Stomach (tissue), 19 donors: ENCODE measurements around the gene SLC35E3. TPM values are rescaled to one million over a fixed set of nuclear protein-coding genes. Genes with fewer than 3 reads are reported as not detected.

Experiments used
- DNase-seq, 2 donors: peaks; one replicate each; pipeline versions ENCODE4 v3.0.0 to v3.0.0-alpha.2; 2013 to 2019
- H3K27ac ChIP-seq, 5 donors: fragments of 200-600 bp in 4 of 5; sonication (generic) in 4 of 5; one replicate each; pipeline ENCODE4 v1.5.1; 2013 to 2019; ENCODE audit warnings: mild to moderate bottlenecking in 1 of 5, moderate library complexity in 1 of 5
- H3K27me3 ChIP-seq, 3 donors: fragments of 200-600 bp; sonication (generic); one replicate each; pipeline ENCODE4 v1.5.1; 2017 to 2019; ENCODE audit warnings: mixed run types in 1 of 3
- H3K36me3 ChIP-seq, 4 donors: fragments of 200-600 bp; sonication (generic); 1 replicate in 3 of 4; 2 replicates in 1 of 4; pipeline ENCODE4 v1.5.1; 2016 to 2019
- H3K4me1 ChIP-seq, 4 donors: fragments of 200-600 bp; sonication (generic); one replicate each; pipeline ENCODE4 v1.5.1; 2016 to 2019
- H3K4me3 ChIP-seq, 4 donors: fragments of 200-600 bp; sonication (generic) in 3 of 4; one replicate each; pipeline ENCODE4 v1.5.1; 2016 to 2019; ENCODE audit warnings: mild to moderate bottlenecking in 1 of 4
- H3K9me3 ChIP-seq, 4 donors: fragments of 200-600 bp; sonication (generic); one replicate each; pipeline ENCODE4 v1.5.1; 2016 to 2019
- EP300 ChIP-seq: sonication (generic); formaldehyde crosslinking; IDR thresholded peaks from one replicate; pipeline ENCODE4 v1.6.1; 2017; ENCODE audit warnings: antibody characterized with exemption
- POLR2A ChIP-seq, 4 donors: fragments of 450-650 bp; IDR thresholded peaks; one replicate each; pipeline ENCODE4 v1.6.1; 2016; ENCODE audit warnings: antibody characterized with exemption in 4 of 4, control low read depth in 2 of 4, mild to moderate bottlenecking in 1 of 4, moderate library complexity in 1 of 4
- POLR2AphosphoS5 ChIP-seq, 3 donors: sonication (generic); formaldehyde crosslinking; IDR thresholded peaks; one replicate each; pipeline ENCODE4 v1.6.1; 2016; ENCODE audit warnings: antibody characterized with exemption in 3 of 3
- WGBS, 5 donors: extraction: QIAGEN DNeasy Blood & Tissue Kit in 3 of 5; methylation state at CpG; one replicate each; pipeline versions ENCODE4 v1.1.5 to v1.1.7; 2013 to 2018; 5-methylcytosine and 5-hydroxymethylcytosine counted together
- intact Hi-C: fragments of 100-400 bp; cut with DNase I; formaldehyde crosslinking; loops from one replicate; pipeline ENCODE4 v1.15.1; 2023; ENCODE audit warnings: low total_unique reads
- long read RNA-seq, 10 donors: transcript quantifications; one replicate each; lab custom pipeline, GENCODE V29; 2026
- polyA plus RNA-seq, 3 donors: library from polyadenylated mRNA; stranded (reverse); fragments of 200-250 nt; gene quantifications; one replicate each; pipeline ENCODE4 v1.2.3, GENCODE V29; 2013
- total RNA-seq, 5 donors: library from RNA; depleted of rRNA; stranded (reverse); fragments of >200 nt; gene quantifications; one replicate each; pipeline versions ENCODE4 v1.1.0 to v1.2.3, GENCODE V29; 2014 to 2016
- TF ChIP-seq, protein P1 (sequence below), 7 experiments: fragments of 450-650 bp in 4 of 7; fragments of 200-600 bp in 3 of 7; sonication (generic) in 3 of 7; IDR thresholded peaks; one replicate each; pipeline ENCODE4 v1.5.1; 2016 to 2019; ENCODE audit warnings: antibody characterized with exemption in 7 of 7, control low read depth in 2 of 7, mild to moderate bottlenecking in 1 of 7
- donor health status: healthy with polysubstance abuse.
- donor health status: Bipolar disorder and iron deficiency.
- donor health status: healthy.

The SLC35E3 gene
- total RNA-seq (1 to 10 TPM in 3 of 5 donors, under 1 TPM in 2; under 0.01 to 5.9 (median 1.2) TPM), polyA plus RNA-seq (1 to 10 TPM; 2.1 to 5.0 (median 2.6) TPM)
- long read RNA-seq, donor 1, full-length matches to known transcripts = 1 of 8 reads
- long read RNA-seq, donor 1, partial matches to known transcripts = 7 of 8 reads
- long read RNA-seq, donor 1, other reads (novel, unspliced or antisense) = 0 of 8 reads
- long read RNA-seq, donor 2, full-length matches to known transcripts = 3 of 8 reads
- long read RNA-seq, donor 2, partial matches to known transcripts = 5 of 8 reads
- long read RNA-seq, donor 2, other reads (novel, unspliced or antisense) = 0 of 8 reads
- long read RNA-seq, donor 3, full-length matches to known transcripts = 2 of 2 reads
- long read RNA-seq, donor 3, partial matches to known transcripts = 0 of 2 reads
- long read RNA-seq, donor 3, other reads (novel, unspliced or antisense) = 0 of 2 reads
- long read RNA-seq, donor 4 = 0 reads
- long read RNA-seq, donor 5, full-length matches to known transcripts = 3 of 3 reads
- long read RNA-seq, donor 5, partial matches to known transcripts = 0 of 3 reads
- long read RNA-seq, donor 5, other reads (novel, unspliced or antisense) = 0 of 3 reads
- long read RNA-seq, donor 6, full-length matches to known transcripts = 10 of 34 reads
- long read RNA-seq, donor 6, partial matches to known transcripts = 24 of 34 reads
- long read RNA-seq, donor 6, other reads (novel, unspliced or antisense) = 0 of 34 reads
- long read RNA-seq, donor 7, full-length matches to known transcripts = 4 of 4 reads
- long read RNA-seq, donor 7, partial matches to known transcripts = 0 of 4 reads
- long read RNA-seq, donor 7, other reads (novel, unspliced or antisense) = 0 of 4 reads
- long read RNA-seq, donor 8, full-length matches to known transcripts = 2 of 2 reads
- long read RNA-seq, donor 8, partial matches to known transcripts = 0 of 2 reads
- long read RNA-seq, donor 8, other reads (novel, unspliced or antisense) = 0 of 2 reads
- long read RNA-seq, donor 9, full-length matches to known transcripts = 2 of 2 reads
- long read RNA-seq, donor 9, partial matches to known transcripts = 0 of 2 reads
- long read RNA-seq, donor 9, other reads (novel, unspliced or antisense) = 0 of 2 reads
- long read RNA-seq, donor 10, full-length matches to known transcripts = 2 of 2 reads
- long read RNA-seq, donor 10, partial matches to known transcripts = 0 of 2 reads
- long read RNA-seq, donor 10, other reads (novel, unspliced or antisense) = 0 of 2 reads

DNA sequence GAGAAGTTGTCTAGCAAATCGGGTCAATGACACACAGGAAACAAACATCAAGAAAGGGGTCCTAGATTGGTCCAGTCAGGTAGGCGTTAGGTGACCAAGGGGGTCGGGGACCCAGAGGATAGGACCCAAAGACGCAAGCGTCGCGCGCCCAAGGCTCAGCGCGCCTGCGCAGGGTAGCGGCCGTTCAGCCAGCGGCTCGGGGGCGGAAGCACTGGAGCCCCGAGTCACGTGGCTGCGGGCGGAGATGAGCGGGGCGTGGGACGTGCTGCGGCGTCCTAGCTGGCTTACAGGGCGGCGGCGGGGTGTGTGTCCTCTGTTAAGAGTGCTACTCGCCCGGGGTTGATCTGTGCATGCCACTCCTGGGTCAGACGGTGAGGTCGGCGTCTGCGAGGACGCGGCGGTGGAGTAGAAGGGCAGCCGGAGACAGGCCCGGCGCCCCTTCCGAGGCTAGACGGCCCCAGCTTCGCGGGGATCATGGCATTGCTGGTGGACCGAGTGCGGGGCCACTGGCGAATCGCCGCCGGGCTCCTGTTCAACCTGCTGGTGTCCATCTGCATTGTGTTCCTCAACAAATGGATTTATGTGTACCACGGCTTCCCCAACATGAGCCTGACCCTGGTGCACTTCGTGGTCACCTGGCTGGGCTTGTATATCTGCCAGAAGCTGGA, at the start of gene SLC35E3:
SLC35E3 (plus strand) TSS at position 273 of the 668 bp plus-strand sequence; CDS start at position 475, 202 bp downstream.
- H3K27me3 ChIP-seq = no peaks in the 10 kb centered on the region
- DNase-seq = peak; percentile 92 to 98
- peaks cover 0 to 35% (median 26%) of the 10 kb centered on the region in 4 donors for H3K4me1 ChIP-seq
- intact Hi-C loops = loop anchor here (10.0 kb wide), 1 partner anchor 59 kb away; the partner anchor contains the start of gene MDM2
- peak within 1 kb of the TSS; percentile 75 to 86 (median 78) for H3K27ac ChIP-seq
- H3K9me3 ChIP-seq = no peaks in the 10 kb centered on the region
- H3K4me3 ChIP-seq = peak within 1 kb of the TSS; percentile 80 to 96 (median 81)
- peaks cover 0 to 25% (median 23%) of the 10 kb centered on the region in 4 donors for H3K36me3 ChIP-seq
- TF ChIP-seq, protein P1, sequence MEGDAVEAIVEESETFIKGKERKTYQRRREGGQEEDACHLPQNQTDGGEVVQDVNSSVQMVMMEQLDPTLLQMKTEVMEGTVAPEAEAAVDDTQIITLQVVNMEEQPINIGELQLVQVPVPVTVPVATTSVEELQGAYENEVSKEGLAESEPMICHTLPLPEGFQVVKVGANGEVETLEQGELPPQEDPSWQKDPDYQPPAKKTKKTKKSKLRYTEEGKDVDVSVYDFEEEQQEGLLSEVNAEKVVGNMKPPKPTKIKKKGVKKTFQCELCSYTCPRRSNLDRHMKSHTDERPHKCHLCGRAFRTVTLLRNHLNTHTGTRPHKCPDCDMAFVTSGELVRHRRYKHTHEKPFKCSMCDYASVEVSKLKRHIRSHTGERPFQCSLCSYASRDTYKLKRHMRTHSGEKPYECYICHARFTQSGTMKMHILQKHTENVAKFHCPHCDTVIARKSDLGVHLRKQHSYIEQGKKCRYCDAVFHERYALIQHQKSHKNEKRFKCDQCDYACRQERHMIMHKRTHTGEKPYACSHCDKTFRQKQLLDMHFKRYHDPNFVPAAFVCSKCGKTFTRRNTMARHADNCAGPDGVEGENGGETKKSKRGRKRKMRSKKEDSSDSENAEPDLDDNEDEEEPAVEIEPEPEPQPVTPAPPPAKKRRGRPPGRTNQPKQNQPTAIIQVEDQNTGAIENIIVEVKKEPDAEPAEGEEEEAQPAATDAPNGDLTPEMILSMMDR (IDR thresholded peaks at IDR 0.05) = no peak
- peak; percentile 76 to 97 (median 87) for TF ChIP-seq POLR2AphosphoS5 (IDR thresholded peaks at IDR 0.05)
- WGBS, 5 donors = 0 to 1% (median 0%) methylated on average over 29 to 52 of the region's 52 CpGs

DNA sequence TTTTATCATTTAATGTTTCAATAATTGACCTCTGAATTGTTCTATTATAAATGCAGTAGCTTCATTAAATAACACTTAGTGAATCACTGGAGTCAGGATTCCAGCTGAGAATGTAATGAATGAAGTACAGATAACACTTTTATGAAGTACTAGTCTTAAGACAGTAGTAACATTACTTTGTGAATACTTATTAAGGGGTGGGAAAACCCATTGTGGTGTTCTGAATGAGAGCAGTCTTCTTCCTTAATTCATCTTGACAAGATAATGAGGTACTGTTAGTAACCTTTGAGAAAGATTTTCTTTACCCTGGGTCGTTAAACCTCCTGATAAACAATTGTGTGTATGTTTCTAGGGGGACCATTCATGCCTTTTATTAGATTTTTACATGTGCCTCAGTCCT, 46.5 kb upstream of the SLC35E3 start:
- intact Hi-C loops = no loop called here

DNA sequence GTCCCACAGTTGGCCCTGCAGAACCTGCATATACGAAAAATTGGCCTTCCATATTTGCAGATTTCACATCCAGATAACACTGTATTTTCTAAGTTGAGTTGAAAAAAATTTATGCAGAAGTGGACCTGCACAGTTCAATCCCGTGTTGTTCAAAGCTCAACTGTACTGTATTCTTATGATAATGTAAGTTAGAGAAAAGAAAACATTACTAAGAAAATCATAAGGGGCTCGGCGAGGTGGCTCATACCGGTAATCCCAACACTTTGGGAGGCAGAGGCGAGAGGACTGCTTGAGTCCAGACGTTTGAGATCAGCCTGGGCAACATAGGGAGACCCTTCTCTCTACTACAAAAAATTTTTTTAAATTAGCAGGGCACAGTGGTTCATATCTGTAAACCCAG, 18.2 kb upstream of the SLC35E3 start:
- no peaks in the 10 kb centered on the region for H3K9me3 ChIP-seq
- TF ChIP-seq EP300 (no peak), POLR2A (IDR thresholded peaks at IDR 0.05) (no peak), POLR2AphosphoS5 (IDR thresholded peaks at IDR 0.05) (no peak)
- TF ChIP-seq, protein P1 (IDR thresholded peaks at IDR 0.05) = no peak
- intact Hi-C loops = no loop called here
- H3K4me1 ChIP-seq = no peaks in the 10 kb centered on the region
- no peak overlapping the region for H3K4me3 ChIP-seq
- no peak overlapping the region for H3K27ac ChIP-seq
- peaks cover 27 to 94% (median 79%) of the 10 kb centered on the region in 4 donors for H3K36me3 ChIP-seq
- no peak for DNase-seq
- no peaks in the 10 kb centered on the region for H3K27me3 ChIP-seq
- 93 to 96% (median 95%) methylated on average over 7 of the region's 7 CpGs for WGBS, 5 donors

More for the DNA sequence above, 46.5 kb upstream of the SLC35E3 start:
- Histone ChIP-seq H3K4me3 (no peak overlapping the region), H3K9me3 (no peaks in the 10 kb centered on the region), H3K27me3 (no peaks in the 10 kb centered on the region), H3K36me3 (peaks cover 44 to 100% (median 99%) of the 10 kb centered on the region in 4 donors), H3K4me1 (no peaks in the 10 kb centered on the region), H3K27ac (no peak overlapping the region)
- TF ChIP-seq EP300 = no peak
- TF ChIP-seq, protein P1 (IDR thresholded peaks at IDR 0.05) = no peak
- no peak for DNase-seq
- WGBS, 5 donors = 75 to 86% (median 83%) methylated on average over 1 of the region's 1 CpG
